HG02938 (cell line): ENCODE data around the gene ARRDC1.
"Not testable (repeated sequence)": the region's sequence is repeated elsewhere in the genome, so short reads cannot be mapped to it uniquely, and the experiment has no call there.

Experiments used
- ATAC-seq: cut with Tn5 transposase; IDR thresholded peaks from one replicate; pipeline ENCODE4 v1.9.1; 2021; ENCODE audit warnings: mild to moderate bottlenecking, moderate library complexity; ENCODE audit not compliant: unreplicated experiment

The ARRDC1 gene

GRCh38 chr9:137611623-137612609 is 6.4 kb downstream of the ARRDC1 start:
- ATAC-seq, result no peak

DNA sequence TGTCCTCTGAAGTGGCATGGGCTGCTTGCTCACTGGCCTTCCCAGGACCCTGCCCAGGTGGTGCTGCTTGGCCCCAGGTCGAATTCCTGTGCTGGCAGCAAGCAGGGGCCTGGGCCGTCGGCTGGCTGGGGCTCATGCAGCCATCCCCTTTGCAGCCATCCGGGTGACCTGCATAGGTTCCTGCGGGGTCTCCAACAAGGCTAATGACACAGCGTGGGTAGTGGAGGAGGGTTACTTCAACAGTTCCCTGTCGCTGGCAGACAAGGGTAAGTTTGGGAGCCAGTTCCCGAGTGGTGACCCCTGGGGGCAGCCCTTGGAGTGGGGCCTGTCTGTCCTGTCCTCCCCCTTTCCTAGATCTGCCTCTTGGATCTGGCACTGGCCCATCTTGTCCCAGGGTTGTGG is 7.3 kb downstream of the ARRDC1 start:
- ATAC-seq, result no peak

DNA sequence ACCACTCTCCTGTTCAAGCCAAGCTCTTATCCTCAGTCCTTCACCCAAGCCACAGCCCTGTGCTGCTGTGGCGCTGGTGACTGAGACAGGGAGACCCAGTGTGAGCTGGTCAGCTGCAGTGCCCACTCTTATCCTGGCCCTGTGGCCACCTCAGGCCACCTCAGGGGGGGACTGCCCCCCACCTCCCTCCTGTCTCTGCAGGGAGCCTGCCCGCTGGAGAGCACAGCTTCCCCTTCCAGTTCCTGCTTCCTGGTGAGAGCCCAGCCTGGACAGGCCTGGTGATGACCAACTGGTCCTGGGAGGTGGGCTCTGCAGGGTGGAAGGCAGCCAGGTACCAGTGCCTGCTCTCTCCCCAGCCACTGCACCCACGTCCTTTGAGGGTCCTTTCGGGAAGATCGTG is 7.8 kb downstream of the ARRDC1 start:
- ATAC-seq, result no peak

DNA sequence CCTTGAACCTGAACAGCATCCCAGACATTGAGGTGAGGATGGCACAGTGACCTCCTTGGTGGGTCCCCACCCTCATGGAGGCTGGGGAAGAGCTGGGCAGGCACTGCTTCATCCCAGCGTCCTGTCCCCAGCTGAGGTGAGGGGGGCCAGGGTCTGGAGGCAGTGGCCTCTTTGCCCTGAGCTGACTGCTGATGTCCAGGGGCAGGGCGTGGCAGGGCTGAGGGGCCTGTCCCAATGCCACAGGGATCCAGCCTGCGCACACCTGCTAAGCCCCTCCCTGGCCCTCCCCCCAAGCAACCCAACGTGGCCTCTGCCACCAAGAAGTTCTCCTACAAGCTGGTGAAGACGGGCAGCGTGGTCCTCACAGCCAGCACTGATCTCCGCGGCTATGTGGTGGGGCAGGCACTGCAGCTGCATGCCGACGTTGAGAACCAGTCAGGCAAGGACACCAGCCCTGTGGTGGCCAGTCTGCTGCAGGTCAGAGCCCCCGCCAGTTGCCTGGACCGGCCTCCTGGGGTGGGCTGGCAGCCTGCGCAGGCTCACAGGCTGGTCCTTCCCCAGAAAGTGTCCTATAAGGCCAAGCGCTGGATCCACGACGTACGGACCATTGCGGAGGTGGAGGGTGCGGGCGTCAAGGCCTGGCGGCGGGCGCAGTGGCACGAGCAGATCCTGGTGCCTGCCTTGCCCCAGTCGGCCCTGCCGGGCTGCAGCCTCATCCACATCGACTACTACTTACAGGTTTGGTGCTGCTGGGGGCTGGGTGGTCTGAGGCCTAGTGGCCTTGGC is 8.4 kb downstream of the ARRDC1 start:
- ATAC-seq, result no peak

DNA sequence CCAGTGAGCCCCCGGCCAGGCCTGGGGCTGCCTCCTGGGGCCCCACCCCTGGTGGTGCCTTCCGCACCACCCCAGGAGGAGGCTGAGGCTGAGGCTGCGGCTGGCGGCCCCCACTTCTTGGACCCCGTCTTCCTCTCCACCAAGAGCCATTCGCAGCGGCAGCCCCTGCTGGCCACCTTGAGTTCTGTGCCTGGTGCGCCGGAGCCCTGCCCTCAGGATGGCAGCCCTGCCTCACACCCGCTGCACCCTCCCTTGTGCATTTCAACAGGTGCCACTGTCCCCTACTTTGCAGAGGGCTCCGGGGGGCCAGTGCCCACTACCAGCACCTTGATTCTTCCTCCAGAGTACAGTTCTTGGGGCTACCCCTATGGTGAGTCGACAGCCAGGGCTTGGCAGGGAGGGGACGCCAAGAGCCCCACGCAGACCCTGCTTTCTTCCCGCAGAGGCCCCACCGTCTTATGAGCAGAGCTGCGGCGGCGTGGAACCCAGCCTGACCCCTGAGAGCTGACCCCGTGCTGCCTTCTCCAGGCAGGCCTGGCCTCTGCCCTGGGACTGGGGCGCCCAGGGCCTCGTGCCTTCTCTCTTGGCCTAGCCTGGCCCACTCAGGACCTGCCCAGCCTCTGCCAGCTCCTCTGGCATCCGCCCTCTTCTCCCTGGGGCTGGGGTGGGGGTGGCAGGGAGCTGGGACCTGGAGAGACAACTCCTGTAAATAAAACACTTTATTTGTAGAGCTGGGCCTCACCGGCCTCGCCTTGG is 9.3 kb downstream of the ARRDC1 start:
- ATAC-seq, result no peak

GRCh38 chr9:137615387-137615871 is 9.9 kb downstream of the ARRDC1 start:
- no peak for ATAC-seq

DNA sequence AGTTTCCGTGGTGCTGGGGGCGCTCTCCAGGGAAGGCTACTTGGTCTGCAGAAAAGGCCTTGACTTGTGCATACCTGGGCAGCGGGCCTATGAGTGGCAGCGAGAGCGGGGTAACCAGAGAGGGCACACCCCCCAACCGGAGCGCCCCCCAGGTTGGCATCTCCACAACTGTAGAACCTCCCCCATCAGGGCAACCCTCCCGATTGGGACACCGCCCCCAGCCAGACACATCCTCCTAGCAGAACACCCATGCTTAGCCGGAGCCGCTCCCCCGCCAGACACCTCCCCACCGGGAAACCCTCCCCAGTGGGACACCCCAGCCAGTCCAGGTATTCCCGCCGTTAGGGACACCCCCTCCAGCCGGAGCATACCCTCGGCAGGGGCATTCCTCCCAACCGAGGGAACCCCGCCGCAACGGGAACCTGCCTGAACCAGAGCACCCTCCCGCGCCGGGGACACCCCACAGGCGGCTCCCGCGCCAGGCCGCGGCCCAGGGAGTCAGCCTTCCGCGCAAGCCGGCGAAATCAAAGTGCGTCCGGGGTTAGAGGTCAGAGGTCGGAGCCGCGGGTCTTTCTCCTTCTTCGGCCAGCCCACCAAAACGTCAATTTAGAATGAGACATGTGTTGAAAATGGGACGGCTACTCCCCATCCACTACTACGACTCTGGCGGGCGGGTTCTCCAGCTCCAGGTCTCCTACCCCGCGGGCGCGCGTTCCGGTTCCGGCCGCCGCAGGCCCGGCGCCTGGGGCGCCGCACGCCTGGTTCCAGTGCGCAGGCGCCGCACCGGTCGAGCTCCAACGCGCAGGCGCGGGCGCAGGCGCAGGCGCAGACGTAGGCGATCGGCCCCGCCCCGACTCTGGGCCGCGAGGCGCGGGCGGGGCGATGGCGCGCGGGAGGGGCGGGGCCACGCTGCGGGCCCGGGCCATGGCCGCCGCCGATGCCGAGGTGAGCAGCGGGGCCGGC is 12.9 kb downstream of the ARRDC1 start, which contains the start of gene EHMT1:
Gene EHMT1 (plus strand): TSS at position 901 of the 963 bp plus-strand sequence. CDS start 24 bp downstream, at position 925.
- ATAC-seq, result peak; percentile 71

DNA sequence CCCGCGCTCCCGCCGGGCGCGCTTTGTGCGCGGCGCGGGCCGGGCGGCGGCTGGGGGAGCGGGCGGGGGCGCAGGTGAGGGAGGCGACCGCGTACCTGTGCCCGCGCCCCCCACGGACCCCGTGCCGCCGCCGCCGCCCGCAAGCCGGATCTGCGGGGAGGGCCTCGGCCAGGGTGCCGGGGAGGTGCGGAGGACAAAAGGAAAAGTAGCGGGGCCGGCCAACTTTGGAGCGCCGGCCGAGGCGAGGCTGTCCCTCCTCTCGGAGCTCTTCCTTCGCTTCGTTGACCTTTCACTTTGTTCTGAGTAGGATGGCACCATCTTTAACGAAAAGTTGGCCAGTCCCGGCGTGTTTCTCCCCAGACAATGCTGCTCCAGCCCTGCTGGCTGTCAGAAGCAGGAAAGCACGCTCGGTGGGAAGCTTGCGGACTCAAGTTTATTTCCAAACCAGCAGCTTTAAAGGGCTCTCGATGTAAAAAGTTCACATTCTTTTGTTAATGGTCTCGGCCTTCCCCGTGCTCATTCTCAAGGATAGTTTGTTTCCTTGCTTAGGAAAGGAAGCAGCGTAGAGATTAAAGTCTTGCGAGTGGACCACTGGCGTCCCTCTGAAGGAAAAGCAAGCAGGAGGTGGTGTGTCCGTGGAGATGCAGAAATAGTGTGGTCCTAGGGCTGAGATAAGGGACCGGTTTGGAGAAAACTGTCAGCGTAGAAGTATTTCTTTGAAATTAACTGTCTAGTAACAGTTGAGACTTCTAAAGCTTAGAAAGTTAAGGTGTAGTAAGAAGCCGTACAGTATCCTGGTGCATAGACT is 14.0 kb downstream of the ARRDC1 start:
- peak; percentile 8 for ATAC-seq

DNA sequence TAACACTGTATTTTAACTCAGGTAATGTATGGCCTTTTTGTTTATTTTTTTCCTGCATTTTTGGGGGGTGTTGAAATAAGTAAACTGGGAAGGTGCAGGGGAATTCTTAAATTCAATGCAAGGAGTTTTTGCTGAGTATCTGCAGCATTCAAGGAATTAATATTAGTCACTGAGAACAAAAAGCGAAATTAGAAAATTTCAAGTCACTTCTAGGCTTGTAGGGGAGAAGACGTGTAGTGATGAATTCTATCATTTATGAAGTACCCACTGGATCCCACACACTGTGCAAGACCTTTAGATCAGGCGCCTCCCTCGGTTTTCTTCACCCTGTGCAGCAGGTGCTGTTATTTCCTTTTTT is 14.5 kb downstream of the ARRDC1 start:
- no peak for ATAC-seq

DNA sequence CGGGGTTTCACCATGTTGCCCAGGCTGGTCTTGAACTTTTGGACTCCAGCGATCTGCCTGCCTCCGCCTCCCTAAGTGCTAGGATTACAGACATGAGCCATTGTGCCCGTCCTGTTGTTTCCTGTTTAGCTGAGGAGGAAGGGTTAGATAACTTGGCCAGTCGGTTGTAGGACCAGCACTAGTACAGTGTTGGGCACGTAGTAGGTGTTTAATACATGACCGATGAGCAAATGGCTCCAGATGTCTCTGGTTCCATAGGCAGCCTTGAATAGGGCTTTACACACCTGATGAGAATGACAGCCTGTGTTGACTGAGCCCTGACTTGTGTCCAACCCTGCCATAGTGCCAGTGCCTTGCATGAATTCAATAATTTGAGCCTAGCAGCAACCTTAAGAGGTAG is 15.1 kb downstream of the ARRDC1 start:
- no peak for ATAC-seq

GRCh38 chr9:137621131-137621757 is 15.8 kb downstream of the ARRDC1 start:
- no peak for ATAC-seq

DNA sequence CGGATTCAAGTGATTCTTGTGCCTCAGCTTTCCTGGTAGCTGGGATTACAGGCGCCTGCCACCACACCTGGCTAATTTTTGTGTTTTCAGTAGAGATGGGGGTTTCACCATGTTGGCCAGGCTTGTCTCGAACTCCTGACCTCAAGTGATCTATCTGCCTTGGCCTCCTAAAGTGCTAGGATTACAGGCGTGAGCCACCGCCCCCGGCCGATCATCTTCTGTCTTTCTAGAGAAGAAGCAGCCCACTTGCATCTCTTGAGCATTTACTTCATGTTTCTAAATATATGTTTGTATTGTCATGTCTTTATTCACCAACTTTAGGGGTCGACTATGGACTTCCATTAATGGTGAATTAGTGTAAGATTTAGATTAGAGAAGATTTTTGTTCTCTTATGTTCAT is 16.7 kb downstream of the ARRDC1 start:
- ATAC-seq, result not testable (repeated sequence)

DNA sequence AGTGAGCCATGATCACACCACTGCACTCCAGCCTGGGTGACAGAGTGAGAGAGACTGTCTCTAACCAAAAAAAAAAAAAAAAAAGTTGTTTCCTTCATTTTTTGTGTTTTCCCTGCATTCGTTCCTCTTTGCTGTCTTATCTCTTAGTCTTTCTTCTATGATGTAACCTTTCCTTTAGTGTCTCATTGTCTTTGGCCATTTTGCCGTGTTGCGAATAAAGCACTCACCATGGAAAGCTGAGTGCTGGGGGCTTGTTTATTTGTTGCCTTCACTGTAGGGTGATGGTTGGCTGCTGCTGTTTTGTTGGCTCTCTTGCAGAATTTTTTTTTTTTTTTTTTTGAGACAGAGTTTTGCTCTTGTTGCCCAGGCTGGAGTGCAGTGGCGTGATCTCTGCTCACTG is 21.0 kb downstream of the ARRDC1 start:
- ATAC-seq, result no peak

GRCh38 chr9:137627406-137627805 is 21.9 kb downstream of the ARRDC1 start:
- not testable (repeated sequence) for ATAC-seq

GRCh38 chr9:137630126-137630525 is 24.6 kb downstream of the ARRDC1 start:
- ATAC-seq, result no peak

DNA sequence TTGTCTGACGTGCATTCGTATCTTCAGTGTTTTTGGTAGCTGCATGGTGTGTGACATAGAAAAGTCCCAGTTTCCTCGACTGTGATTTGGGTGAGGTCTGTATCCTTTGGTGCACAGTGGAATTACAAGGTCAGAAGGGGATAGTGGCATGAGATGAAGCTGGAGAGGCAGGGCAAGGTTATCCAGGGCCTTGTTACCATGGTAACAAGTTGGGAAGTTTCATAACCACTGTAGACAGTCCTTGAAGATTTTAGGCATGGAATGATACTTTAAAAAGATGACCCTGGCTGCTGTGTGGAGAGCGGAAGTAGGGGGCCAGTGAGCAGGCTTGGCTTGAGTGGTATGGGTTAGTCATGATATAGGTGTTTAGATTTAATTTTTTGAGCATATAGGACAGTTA is 25.2 kb downstream of the ARRDC1 start:
- ATAC-seq, result no peak

DNA sequence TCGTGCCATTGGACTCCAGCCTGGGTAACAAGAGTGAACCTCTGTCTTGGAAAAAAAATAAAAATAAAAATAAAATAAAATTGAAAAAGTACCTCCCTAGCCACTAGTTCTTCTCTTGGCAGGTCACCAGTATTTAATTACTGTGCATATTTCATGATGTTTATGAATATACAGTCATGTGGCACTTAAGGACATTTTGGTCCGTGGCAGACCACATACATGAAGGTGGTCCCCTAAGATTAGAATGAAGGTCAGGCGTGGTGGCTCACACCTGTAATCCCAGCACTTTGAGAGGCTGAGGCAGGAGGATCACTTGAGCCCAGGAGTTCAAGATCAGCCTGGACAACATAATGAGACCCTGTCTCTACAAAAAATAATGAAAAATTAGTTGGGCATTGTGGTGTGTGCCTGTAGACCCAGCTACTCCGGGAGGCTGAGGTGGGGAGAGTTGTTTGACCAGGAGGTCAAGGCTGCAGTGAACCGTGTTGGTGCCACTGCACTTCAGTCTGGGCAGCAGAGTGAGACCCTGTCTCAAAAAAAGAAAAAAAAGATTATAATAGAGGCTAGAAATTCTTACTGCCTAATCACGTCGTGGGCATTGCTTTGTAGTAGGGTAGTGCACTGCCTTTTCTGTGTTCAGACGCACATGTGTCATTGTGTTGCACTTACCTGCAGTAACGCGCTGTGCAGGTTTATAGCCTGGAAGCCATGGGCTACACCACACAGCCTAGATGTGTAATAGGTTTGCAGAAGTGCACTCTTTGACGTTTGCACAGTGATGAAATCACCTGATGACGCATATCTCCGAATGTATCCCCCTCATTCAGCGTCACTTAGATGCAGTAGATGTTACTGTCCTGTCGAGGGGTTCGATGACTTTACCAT is 26.1 kb downstream of the ARRDC1 start:
- no peak for ATAC-seq
